Stimulated activated CD4-positive, alpha-beta T cell treated with anti-CD3 and anti-CD28 coated beads, Interleukin-2, amount 100 ng/mL, for 24 hours (primary cell): ENCODE results near the gene NTN1.

Source experiments
- DNase-seq, 2 donors: peaks; one replicate each; pipeline ENCODE4 v3.0.0-alpha.2; 2020

NTN1 gene

GRCh38 chr17:9220398-9221146 is 199.3 kb downstream of the NTN1 start:
- DNase-seq = no peak

GRCh38 chr17:9221147-9221921 is 200.0 kb downstream of the NTN1 start:
- no peak for DNase-seq

DNA sequence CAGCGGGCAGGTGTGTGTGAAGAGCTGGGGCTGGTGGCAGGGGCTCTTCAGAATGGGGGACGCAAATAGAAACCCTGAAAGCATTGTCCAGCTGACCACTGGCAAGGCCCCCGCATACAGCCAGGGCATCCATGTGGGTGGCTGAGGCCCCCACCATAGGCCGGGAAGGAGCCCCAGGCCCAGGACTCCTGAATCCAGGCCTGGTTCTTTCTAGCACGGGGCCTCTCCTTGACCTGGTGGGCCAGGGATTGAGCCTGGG is 200.5 kb downstream of the NTN1 start:
- no peak for DNase-seq

DNA sequence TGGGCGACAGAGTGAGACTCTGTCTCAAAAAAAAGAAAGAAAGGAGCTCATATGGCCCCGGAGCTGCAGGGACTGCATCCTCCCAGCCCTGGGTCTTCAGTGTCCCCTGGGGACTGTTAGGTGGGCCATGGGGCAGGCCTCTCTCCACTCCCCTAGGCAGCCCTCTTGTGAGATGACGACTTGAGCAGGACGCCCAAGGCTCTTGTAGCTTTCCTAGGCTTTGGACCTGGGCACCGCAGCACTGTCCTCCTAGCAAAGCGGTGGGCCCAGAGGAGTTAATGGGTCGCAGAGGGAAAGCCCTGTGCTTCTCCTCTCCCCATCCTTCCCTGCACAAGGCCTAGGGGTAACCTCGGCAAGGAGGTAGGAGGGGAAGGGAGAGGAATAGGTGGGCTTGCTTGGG is 202.2 kb downstream of the NTN1 start:
- DNase-seq = no peak

- no peak for DNase-seq
Observed at GRCh38 chr17:9224485-9224884, 203.2 kb downstream of the NTN1 start.

DNA sequence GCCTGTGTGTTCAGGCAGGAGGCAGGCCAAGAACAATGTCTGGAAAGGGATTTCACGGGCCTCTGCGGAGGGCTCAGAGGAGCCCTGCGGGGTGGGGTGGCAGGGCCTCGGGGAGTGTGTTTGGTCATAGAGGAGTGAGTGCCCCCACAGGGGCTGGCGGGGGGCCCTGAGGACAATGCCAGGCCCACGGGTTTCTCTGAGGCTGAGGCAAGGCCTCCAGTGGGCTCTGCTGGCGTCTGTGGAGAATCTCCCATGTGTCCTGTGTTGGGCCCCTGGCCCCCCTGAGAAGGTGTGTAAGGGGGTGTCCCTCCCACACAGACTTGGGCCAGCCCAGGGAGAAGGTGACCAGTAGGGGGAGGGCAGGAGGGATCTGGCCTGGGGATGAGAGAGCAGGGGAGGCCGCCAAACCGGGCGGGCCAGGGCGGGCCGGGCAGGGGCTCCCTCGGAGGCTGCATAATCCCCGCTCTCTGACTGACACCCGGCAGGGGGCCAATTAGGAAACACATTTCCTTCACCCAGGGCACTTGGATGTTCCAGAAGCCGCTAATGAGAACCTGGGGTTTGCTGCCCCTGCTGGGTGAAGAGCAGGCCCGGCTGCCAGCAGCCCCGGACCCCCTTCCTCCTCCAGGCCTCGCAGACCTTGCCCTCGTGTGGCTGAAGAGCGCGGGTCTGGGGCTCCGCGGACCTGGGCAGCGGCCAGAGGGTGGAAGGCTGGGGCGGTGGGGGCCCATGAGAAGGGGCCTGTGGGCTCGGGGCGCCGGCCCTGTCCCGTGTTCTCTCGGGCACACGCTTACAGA is 204.2 kb downstream of the NTN1 start:
- DNase-seq = no peak

- no peak for DNase-seq
Observed at GRCh38 chr17:9226130-9226793, 205.0 kb downstream of the NTN1 start.

DNA sequence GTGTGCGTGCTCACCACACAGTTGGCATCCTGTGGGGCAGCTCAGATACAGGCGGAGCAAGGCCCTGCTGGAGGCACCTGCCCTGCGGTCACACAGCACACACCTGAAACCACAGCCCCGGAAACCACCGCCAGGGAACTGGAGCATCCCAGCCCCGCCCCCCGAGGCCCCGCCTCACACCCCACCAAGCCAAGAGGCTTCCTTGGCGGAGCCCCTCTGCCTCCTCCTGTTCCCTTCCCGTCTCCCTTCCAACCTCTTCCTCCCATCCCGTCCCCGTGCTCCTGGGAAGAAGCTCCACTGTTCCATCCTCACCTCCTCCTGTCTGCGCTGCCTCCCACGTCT is 205.5 kb downstream of the NTN1 start:
- DNase-seq = peak in 1 of 2 donors; percentile 28

DNA sequence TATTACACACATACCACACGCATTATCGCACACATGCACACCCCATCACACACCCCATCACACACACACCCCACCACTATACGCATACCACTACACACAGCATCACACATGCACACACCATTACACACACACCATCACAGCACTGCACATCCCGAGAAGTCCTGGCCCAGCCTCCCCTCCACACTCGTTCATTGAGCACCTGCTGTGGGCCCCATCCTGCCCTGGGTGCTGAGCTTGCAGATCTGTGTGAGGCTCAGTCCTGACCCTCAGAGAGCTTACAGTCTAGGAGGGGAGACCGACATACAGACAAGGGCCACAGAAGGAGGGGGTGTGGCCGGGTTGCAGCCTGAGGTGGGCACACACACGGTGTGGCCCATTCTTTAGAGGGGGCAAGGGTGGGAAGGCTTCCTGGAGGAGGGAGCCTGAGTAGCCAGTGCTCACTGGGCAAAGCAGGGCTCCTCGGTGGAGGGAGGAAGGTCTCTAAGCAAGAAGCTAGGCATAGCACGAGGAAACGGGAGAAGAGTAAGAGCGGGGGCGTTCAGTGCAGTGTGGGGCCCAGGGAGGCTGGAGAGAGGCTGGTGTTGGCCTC is 206.6 kb downstream of the NTN1 start:
- no peak for DNase-seq

GRCh38 chr17:9228408-9229159 is 207.3 kb downstream of the NTN1 start:
- DNase-seq = no peak

- DNase-seq = no peak
Observed at GRCh38 chr17:9229160-9229825, 208.0 kb downstream of the NTN1 start.

- DNase-seq = no peak
Observed at GRCh38 chr17:9229826-9230201, 208.5 kb downstream of the NTN1 start.

DNA sequence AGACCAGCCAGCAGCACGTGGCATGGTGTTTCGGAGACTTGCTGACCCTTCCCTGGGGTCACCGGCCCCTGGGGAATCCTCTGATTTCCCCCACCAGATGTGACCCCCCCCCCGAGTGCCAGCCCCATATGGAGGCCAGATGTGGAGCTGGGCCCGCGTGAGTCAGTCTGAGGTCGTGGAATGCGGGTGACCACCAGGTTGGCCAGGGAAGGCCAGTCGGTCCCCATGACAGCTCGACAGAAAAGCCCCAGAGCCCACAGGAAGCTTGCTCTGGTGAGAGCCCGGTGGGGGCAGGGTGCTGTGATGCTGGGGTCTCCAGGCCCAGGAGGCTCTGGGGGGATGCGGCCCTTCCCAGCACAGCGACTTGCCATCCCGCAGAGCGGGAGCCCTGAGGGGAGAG is 209.0 kb downstream of the NTN1 start:
- no peak for DNase-seq

- no peak for DNase-seq
Observed at GRCh38 chr17:9230861-9231260, 209.6 kb downstream of the NTN1 start.

DNA sequence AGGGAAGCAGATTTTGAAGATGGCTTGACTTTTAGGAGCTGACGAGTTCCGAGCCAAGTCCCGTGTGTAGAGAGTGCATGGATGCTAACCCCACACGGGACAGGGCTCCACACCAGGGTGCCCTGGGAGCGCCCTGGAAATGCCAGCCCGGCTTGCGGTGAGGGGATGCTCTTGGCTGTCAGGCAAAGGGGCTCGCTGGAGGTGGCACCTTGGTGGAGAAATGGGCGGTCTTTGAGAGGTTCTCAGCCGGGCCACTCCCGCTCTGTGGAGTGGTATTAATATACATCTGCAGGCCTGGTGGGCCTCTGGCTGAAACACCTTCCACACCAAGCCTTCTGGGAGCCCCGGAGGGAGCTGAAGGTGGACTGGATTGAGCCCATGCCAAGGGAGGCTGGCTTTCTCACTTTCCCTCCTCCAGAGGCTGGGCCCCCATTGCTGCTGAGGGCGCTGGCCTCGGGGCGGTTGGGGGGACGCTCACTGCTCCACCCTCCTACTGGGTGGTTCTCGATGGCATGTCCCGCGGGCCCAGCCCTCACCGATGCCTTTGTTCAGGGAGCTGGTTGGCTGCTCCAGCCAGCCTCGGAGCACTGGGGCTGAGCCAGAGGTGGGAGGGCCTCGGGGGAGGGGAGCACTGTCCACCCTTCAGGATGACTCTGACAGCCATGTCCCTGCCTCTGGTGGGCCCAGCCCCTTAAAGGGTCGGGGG is 210.3 kb downstream of the NTN1 start:
- DNase-seq = no peak

GRCh38 chr17:9232155-9232475 is 210.8 kb downstream of the NTN1 start:
- no peak for DNase-seq

DNA sequence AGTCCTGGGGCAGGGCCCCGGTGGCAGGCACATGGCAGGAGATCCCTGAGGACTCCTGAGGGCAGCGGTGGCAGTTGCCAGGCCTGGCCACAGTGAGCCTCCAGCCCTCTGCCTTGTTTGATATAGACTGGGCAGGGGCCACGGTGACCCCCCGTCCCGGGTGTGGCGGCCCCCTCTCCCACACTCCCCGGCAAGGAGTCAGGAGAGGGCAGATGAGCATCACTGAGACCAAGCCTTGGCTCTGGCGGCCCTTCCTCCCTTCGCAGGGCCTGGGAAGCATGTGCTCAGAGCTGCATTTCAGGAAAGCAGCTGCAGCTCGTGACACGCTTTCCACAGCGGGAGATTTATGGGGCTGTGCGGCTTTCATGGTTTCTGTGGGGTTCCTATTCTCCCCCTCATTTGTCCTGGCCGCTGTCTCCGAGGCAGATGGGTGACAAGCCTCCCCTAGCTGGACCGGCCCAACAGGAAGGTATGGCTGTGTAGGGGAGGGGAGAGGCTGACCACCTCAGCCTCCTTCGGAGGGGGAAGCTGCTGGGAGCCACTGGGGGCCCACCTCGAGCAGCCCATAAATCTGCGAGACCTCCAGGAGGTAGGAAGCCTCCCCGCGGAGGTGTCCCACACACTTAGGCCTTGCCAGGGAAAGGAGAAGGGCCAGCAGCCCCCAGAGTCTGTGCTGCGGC is 211.4 kb downstream of the NTN1 start:
- DNase-seq = no peak

DNA sequence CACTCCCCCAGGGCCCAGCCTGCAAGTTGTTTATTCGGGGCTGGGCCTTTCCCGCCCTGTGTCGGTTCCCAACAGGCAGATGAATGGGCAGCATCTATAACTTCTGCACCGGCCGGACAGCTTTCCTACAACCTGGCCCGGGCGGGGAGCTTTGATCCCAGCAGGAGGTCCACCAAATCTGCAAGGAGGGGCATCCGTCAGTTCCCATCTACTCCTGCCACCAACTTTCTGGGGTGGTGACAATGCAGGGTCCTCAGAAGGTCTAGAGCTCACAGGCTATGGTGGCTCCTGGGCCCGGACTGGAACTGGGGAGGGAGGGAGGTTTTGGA is 211.9 kb downstream of the NTN1 start:
- no peak for DNase-seq

DNA sequence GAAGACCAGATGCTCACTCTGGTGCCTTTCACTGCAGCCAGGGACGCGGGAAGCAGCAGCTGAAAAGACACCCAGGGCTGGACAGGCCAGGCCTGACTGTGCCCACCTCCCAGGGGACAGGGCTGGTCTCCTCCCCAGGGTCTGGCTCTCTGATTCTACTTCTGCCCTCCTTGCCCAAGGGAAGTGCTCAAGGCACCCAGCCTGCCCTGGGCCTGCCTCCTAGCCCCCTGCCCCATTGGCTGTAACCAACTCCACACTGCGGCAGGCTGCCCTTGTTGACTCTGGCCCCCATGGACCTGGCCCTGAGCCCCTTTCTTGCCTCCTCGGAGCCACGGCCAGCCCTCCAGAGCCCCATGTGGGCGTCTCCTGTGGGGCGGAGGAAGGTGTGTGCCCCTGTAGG is 212.5 kb downstream of the NTN1 start:
- no peak for DNase-seq

DNA sequence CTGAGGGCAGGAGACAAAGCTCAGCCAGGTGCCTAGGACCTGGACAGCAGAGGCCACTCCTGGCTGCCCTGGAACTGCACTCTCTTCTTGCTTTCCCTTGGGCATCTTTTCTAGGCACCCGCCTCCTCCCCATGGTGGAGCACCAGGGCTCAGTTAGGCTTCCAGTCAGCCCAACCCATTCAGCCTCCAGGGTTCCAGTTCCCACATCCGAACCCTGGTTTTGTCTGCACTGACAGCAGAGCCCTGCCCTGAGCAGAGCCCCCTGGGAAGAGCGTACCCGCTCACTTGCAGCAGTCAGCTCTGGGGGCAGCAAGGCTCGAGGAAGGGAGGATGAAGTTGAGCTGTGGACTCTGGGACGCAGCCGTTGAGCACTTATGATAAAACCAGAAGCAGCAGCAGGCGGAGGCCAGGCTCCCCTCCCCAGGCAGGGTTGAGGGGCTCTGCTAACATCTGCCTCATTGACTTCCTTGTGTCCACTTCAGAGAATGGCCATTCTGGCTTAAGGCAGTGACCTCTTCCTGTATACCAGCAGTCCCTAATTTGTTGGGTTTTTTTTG is 213.2 kb downstream of the NTN1 start:
- no peak for DNase-seq

DNA sequence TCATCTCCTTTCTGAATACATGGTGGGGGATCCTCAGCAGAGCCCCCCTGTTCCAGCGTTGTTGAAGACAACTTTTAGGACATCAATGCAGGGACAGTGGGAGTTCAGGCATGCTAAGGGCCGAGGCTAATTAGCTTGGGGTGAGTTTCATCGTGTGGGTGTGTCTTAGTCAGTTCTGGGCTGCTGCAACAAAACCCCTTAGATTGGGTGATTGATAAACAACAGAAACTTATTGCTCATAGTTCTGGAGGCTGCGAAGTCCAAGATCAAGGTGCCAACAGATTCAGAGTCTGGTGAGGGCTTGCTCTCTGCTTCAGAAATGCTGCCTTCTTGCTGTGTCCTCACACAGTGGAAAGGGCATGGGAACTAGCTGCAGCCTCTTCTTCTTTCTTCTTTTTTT is 214.0 kb downstream of the NTN1 start:
- DNase-seq = no peak
